ENCODE results near the gene HEATR5A.
"Not testable (repeated sequence)": the region's sequence is repeated elsewhere in the genome, so short reads cannot be mapped to it uniquely, and the experiment has no call there.

Gene HEATR5A

GRCh38 chr14:31320922-31321766, 99.2 kb downstream of the HEATR5A start:
- no peak for DNase-seq

- no peak for DNase-seq
Measured at GRCh38 chr14:31320216-31320615, 100.1 kb downstream of the HEATR5A start.

GRCh38 chr14:31319701-31320100, 100.6 kb downstream of the HEATR5A start:
- DNase-seq, result no peak

GRCh38 chr14:31312934-31313333, 107.4 kb downstream of the HEATR5A start:
- no peak for DNase-seq

- DNase-seq, result not testable (repeated sequence)
Measured at GRCh38 chr14:31312370-31312769, 108.0 kb downstream of the HEATR5A start.

GRCh38 chr14:31307618-31308017, 112.7 kb downstream of the HEATR5A start:
- no peak for DNase-seq

- DNase-seq, result no peak
Measured at GRCh38 chr14:31307198-31307597, 113.2 kb downstream of the HEATR5A start.

GRCh38 chr14:31303654-31304053, 116.7 kb downstream of the HEATR5A start:
- DNase-seq, result no peak

- no peak for DNase-seq
Measured at GRCh38 chr14:31300883-31301282, 119.5 kb downstream of the HEATR5A start.

GRCh38 chr14:31300296-31300695, 120.1 kb downstream of the HEATR5A start:
- DNase-seq, result no peak

GRCh38 chr14:31297701-31298344, 122.5 kb downstream of the HEATR5A start:
- DNase-seq, result no peak

- DNase-seq, result no peak
Measured at GRCh38 chr14:31297112-31297511, 123.2 kb downstream of the HEATR5A start.

- DNase-seq, result no peak
Measured at GRCh38 chr14:31294746-31295405, 125.5 kb downstream of the HEATR5A start.

GRCh38 chr14:31292937-31293616, 127.3 kb downstream of the HEATR5A start:
- no peak for DNase-seq

- no peak for DNase-seq
Measured at GRCh38 chr14:31291210-31291609, 129.1 kb downstream of the HEATR5A start.

GRCh38 chr14:31287294-31287972, 132.9 kb downstream of the HEATR5A start:
- no peak for DNase-seq

- peak; percentile 55 for DNase-seq
Measured at GRCh38 chr14:31286456-31287293, 133.7 kb downstream of the HEATR5A start.

- DNase-seq, result no peak
Measured at GRCh38 chr14:31283578-31284252, 136.6 kb downstream of the HEATR5A start.

- DNase-seq, result no peak
Measured at GRCh38 chr14:31283153-31283552, 137.2 kb downstream of the HEATR5A start.

- DNase-seq, result no peak
Measured at GRCh38 chr14:31280871-31281220, 139.5 kb downstream of the HEATR5A start.
